B cell (primary cell): ENCODE results near the gene SHPK. TPM values are rescaled to one million over a fixed set of nuclear protein-coding genes. Genes with fewer than 3 reads are reported as not detected.

Experiments used
- ATAC-seq: fragments of 200-7000 bp; cut with Tn5 transposase; one replicate; pipeline ENCODE4 v1.10.0; 2021; ENCODE audit warnings: low read depth, mild to moderate bottlenecking, moderate number of reproducible peaks, moderate library complexity
- CTCF ChIA-PET: fragments of 350-600 bp; sonication (Branson Sonifier 250); formaldehyde crosslinking; loops from one replicate; lab custom pipeline; 2021; ENCODE audit warnings: antibody characterized with exemption, inconsistent platforms; lab: Charles Lee
- POLR2A ChIA-PET: fragments of 350-600 bp; sonication (Branson Sonifier 250); formaldehyde crosslinking; loops from one replicate; lab custom pipeline; 2021; ENCODE audit warnings: antibody characterized with exemption; lab: Charles Lee
- DNase-seq: peaks from one replicate; pipeline ENCODE4 v3.0.0; 2013
- H2AFZ ChIP-seq: 2 replicates; pipeline ENCODE4 v1.6.1; 2012; ENCODE audit warnings: mild to moderate bottlenecking, low read depth, low read length; ENCODE audit not compliant: insufficient read depth, poor library complexity, severe bottlenecking
- H3K27ac ChIP-seq, 2 donors: 1 replicate in 1 of 2; 2 replicates in 1 of 2; pipeline ENCODE4 v1.5.1; 2012 to 2013; ENCODE audit warnings: low read length in 2 of 2, mild to moderate bottlenecking in 2 of 2, moderate library complexity in 1 of 2
- H3K27me3 ChIP-seq, 4 experiments: fragments of 200-600 bp in 1 of 4; sonication (generic) in 1 of 4; replicated peaks in 1 of 4; 1 replicate in 2 of 4; 2 replicates in 2 of 4; pipeline versions ENCODE4 v1.6.1 to v1.7.0; 2013 to 2016; ENCODE audit warnings: low read length in 3 of 4, mild to moderate bottlenecking in 2 of 4, mixed read lengths in 1 of 4, moderate library complexity in 1 of 4; ENCODE audit not compliant: insufficient read depth in 4 of 4, control insufficient read depth in 3 of 4; ENCODE audit errors: control extremely low read depth in 1 of 4
- H3K36me3 ChIP-seq, 2 experiments: replicated peaks in 1 of 2; 1 replicate in 1 of 2; 2 replicates in 1 of 2; pipeline versions ENCODE4 v1.6.1 to v1.7.1; 2013; ENCODE audit warnings: low read length in 1 of 2; ENCODE audit not compliant: insufficient read depth in 2 of 2, control insufficient read depth in 1 of 2; ENCODE audit errors: control extremely low read depth in 1 of 2, extremely low read depth in 1 of 2
- H3K4me1 ChIP-seq, 2 donors: fragments of 200-600 bp in 1 of 2; sonication (generic) in 1 of 2; 1 replicate in 1 of 2; 2 replicates in 1 of 2; pipeline versions ENCODE4 v1.5.1 to v1.6.1; 2013 to 2017; ENCODE audit warnings: low read length in 2 of 2; ENCODE audit not compliant: control insufficient read depth in 2 of 2, insufficient read depth in 2 of 2
- H3K4me2 ChIP-seq: replicated peaks from 2 replicates; pipeline ENCODE3; 2012; ENCODE audit warnings: mild to moderate bottlenecking, low read depth, low read length; ENCODE audit not compliant: poor library complexity, severe bottlenecking
- H3K4me3 ChIP-seq, 5 experiments: fragments of 200-600 bp in 1 of 5; sonication (generic) in 1 of 5; 1 replicate in 3 of 5; 2 replicates in 2 of 5; pipeline versions ENCODE4 v1.5.1 to v1.7.0; 2011 to 2016; ENCODE audit warnings: low read length in 4 of 5, mild to moderate bottlenecking in 4 of 5, low read depth in 2 of 5, control low read depth in 1 of 5, moderate library complexity in 1 of 5; ENCODE audit not compliant: insufficient read depth in 1 of 5; ENCODE audit errors: control extremely low read depth in 1 of 5, extremely low read depth in 1 of 5
- H3K79me2 ChIP-seq: fragments of 200-600 bp; sonication (generic); one replicate; pipeline ENCODE4 v1.6.0; 2016; ENCODE audit warnings: low read length; ENCODE audit not compliant: control insufficient read depth, insufficient read depth
- H3K9ac ChIP-seq: fragments of 200-600 bp; sonication (generic); 2 replicates; pipeline ENCODE4 v1.6.1; 2017; ENCODE audit warnings: mild to moderate bottlenecking, low read length, moderate library complexity
- H3K9me3 ChIP-seq, 3 donors: one replicate each; pipeline versions ENCODE4 v1.6.1 to v1.7.1; 2013; ENCODE audit warnings: low read length in 2 of 3; ENCODE audit not compliant: control insufficient read depth in 2 of 3, insufficient read depth in 1 of 3; ENCODE audit errors: control extremely low read depth in 1 of 3
- H4K20me1 ChIP-seq: 2 replicates; pipeline ENCODE4 v1.6.0; 2012; ENCODE audit warnings: mild to moderate bottlenecking, low read length; ENCODE audit not compliant: insufficient read depth, control insufficient read depth, poor library complexity, severe bottlenecking
- H3K27ac Mint-ChIP-seq: one replicate; pipeline ENCODE4 v1.8.0; 2021; ENCODE audit warnings: mixed read lengths
- H3K27me3 Mint-ChIP-seq: one replicate; pipeline ENCODE4 v1.8.0; 2021; ENCODE audit warnings: mixed read lengths
- H3K4me1 Mint-ChIP-seq: one replicate; pipeline ENCODE4 v1.8.0; 2021; ENCODE audit warnings: mixed read lengths
- H3K4me3 Mint-ChIP-seq: one replicate; pipeline ENCODE4 v1.8.0; 2021; ENCODE audit warnings: mixed read lengths
- H3K9me3 Mint-ChIP-seq: one replicate; pipeline ENCODE4 v1.8.0; 2022; ENCODE audit warnings: mixed read lengths; ENCODE audit not compliant: insufficient read depth
- EZH2 ChIP-seq: IDR thresholded peaks from 2 replicates; pipeline ENCODE4 v1.6.1; 2012; ENCODE audit warnings: borderline replicate concordance, low read depth, mild to moderate bottlenecking, moderate library complexity, low read length; ENCODE audit not compliant: insufficient read depth, poor library complexity, severe bottlenecking
- whole genome bisulfite sequencing: methylation state at CpG from one replicate; pipeline ENCODE4 v1.1.5; 2013; ENCODE audit warnings: missing lambda C conversion rate; ENCODE audit not compliant: insufficient coverage; 5-methylcytosine and 5-hydroxymethylcytosine counted together
- intact Hi-C: fragments of 100-400 bp; cut with micrococcal nuclease; formaldehyde crosslinking; loops from one replicate; pipeline ENCODE4 v1.10.0; 2022
- polyA plus RNA-seq: library from polyadenylated mRNA; depleted of rRNA; stranded (reverse); fragments of >200 nt; gene quantifications from 2 replicates; pipeline ENCODE4 v1.2.3, GENCODE V29; 2012
- total RNA-seq, 2 donors: library from RNA; stranded (reverse); fragments of 120-200 nt in 1 of 2; gene quantifications; 1 replicate in 1 of 2; 2 replicates in 1 of 2; pipeline versions ENCODE4 v1.2.3 to v1.2.4, GENCODE V29; 2013 to 2022
- TF ChIP-seq, protein P1 (sequence below): fragments of 200-600 bp; IDR thresholded peaks from one replicate; pipeline ENCODE4 v1.8.0; 2022; ENCODE audit warnings: antibody characterized with exemption, mild to moderate bottlenecking

SHPK gene
- total and polyA plus RNA-seq, 2 donors (not counting 1 experiment from before 2014, with no cell fraction given) = 5.9 to 16.1 TPM

DNA sequence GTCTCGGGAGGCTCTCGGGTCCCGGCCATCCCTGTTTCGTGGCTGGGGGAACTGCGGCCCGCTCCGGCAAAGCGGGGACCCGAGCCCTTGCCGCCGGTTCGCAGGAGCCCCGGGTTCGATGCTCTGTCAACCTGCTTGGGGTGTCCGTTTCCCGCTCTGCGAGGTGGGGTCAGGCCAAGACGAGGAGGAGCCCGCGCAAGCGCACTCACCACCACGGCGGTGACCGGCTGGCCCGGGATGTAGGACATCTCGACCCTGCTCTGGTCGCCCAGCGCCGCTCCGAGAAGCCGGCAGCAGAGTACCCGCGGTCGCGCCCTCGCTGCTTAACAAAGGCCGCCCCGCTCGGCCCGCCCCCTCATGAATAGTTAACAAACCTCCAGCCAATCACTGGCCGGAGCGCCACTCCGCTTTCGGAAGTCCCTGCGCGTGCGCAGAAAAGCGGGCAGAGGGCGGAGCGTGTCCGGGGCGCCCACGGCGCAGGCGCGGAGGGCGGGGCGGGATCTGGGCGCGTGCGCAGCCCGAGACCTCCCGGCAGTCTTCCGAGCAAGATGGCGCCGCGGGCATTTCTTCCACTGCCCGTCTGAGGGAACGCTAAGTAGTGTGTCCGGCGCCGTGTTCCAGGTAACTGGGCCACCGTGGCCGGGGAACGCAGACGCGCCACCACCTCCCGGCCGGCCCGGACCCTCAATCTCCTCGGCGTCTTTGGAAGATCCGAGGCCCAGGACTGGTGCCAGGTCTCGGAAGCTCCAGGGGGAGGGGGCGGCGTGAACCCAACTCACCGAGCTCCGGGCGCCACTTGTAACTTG is 32.4 kb upstream of the SHPK start, which contains the start of the genes EMC6 and TAX1BP3:
TSS of gene EMC6 (plus strand) at position 534 of the 806 bp plus-strand sequence. CDS start 335 bp downstream, outside the sequence.
TSS of gene TAX1BP3 (minus strand) at position 300 of the 806 bp plus-strand sequence. CDS start at position 248, 52 bp downstream.
- Histone ChIP-seq H3K79me2 (peaks cover 11% of the 10 kb centered on the region), H3K4me3 (peak within 1 kb of the TSS; percentile 60 to 99 (median 98)), H3K9me3 (no peaks in the 10 kb centered on the region), H3K36me3 (peaks cover 0 to 2% of the 10 kb centered on the region in 2 experiments), H3K4me2 (peak within 1 kb of the TSS; percentile 90), H3K4me1 (peaks cover 11 to 21% of the 10 kb centered on the region in 2 donors), H3K27me3 (no peaks in the 10 kb centered on the region), H3K27ac (peak within 1 kb of the TSS; percentile 74 to 86), H2AFZ (peak within 1 kb of the TSS; percentile 84), H4K20me1 (peaks cover 28% of the 10 kb centered on the region), H3K9ac (peak within 1 kb of the TSS; percentile 95)
- intact Hi-C loops = loop anchor here (1.0 to 5.0 kb wide), 3 partner anchors 14 to 1076 kb away; partner anchors contain the start of genes CTNS, PAFAH1B1 and SHPK
- H3K4me3 Mint-ChIP-seq = peak within 1 kb of the TSS; percentile 96
- no peaks in the 10 kb centered on the region for H3K27me3 Mint-ChIP-seq
- under 1% methylated on average over 89 of the region's 89 CpGs for WGBS
- no peak for TF ChIP-seq EZH2
- TF ChIP-seq, protein P1, sequence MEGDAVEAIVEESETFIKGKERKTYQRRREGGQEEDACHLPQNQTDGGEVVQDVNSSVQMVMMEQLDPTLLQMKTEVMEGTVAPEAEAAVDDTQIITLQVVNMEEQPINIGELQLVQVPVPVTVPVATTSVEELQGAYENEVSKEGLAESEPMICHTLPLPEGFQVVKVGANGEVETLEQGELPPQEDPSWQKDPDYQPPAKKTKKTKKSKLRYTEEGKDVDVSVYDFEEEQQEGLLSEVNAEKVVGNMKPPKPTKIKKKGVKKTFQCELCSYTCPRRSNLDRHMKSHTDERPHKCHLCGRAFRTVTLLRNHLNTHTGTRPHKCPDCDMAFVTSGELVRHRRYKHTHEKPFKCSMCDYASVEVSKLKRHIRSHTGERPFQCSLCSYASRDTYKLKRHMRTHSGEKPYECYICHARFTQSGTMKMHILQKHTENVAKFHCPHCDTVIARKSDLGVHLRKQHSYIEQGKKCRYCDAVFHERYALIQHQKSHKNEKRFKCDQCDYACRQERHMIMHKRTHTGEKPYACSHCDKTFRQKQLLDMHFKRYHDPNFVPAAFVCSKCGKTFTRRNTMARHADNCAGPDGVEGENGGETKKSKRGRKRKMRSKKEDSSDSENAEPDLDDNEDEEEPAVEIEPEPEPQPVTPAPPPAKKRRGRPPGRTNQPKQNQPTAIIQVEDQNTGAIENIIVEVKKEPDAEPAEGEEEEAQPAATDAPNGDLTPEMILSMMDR = no peak
- peaks cover 33% of the 10 kb centered on the region for H3K4me1 Mint-ChIP-seq
- ChIA-PET CTCF (interaction anchor here (1.8 kb wide), 1 partner anchor 159 kb away, joined by 5 read pairs; no protein-coding TSS in a partner anchor), POLR2A (interaction anchor here (0.5 to 1.5 kb wide), 4 partner anchors 9 to 59 kb away, joined by 3 to 4 read pairs (median 4); partner anchors contain the start of genes CTNS and SHPK)
- ATAC-seq = peak; percentile 90
- no peaks in the 10 kb centered on the region for H3K9me3 Mint-ChIP-seq
- H3K27ac Mint-ChIP-seq = peak within 1 kb of the TSS; percentile 94
- peak; percentile 99 for DNase-seq
